ENCODE results near the gene MEIS2. TPM values are rescaled to one million over a fixed set of nuclear protein-coding genes. Genes with fewer than 3 reads are reported as not detected.
A peak's percentile ranks its signal among the peaks of the same experiment; 100 is the strongest.

The MEIS2 gene
- total and polyA plus RNA-seq, 12 donors = 36.2 to 139 (median 74.8) TPM

GRCh38 chr15:37094333-37094914, 5.9 kb downstream of the MEIS2 start:
- TF ChIP-seq POLR2A (IDR thresholded peaks at IDR 0.05) (no peak), CTCF (IDR thresholded peaks at IDR 0.05) (no peak)
- no peaks in the 10 kb centered on the region for H3K9me3 ChIP-seq (replicated peaks in 1 of 3)
- H3K27me3 ChIP-seq = no peaks in the 10 kb centered on the region
- peak in 3 of 7 donors; percentile 35 to 83 (median 43) for DNase-seq
- intact Hi-C loops (cut with DNase I) = loop anchor here in 1 of 2 donors (10.0 kb wide), 1 partner anchor 210 kb away; no protein-coding TSS in a partner anchor
- peaks cover 0 to 13% of the 10 kb centered on the region in 2 donors for H3K36me3 ChIP-seq (replicated peaks in 1 of 2)
- H3K27ac ChIP-seq = peak overlapping the region; percentile 42 to 98 (median 95)
- 21 to 29% (median 24%) methylated on average over 7 of the region's 7 CpGs for WGBS, 4 donors
- peaks cover 31 to 49% of the 10 kb centered on the region in 2 donors for H3K4me1 ChIP-seq (replicated peaks in 1 of 2)
- H3K4me3 ChIP-seq = peak overlapping the region in 1 of 4 donors; percentile 73

GRCh38 chr15:37093480-37094332, 6.6 kb downstream of the MEIS2 start:
- DNase-seq = peak in 3 of 7 donors; percentile 29 to 40 (median 34)
- Histone ChIP-seq H3K9me3 (replicated peaks in 1 of 3) (no peaks in the 10 kb centered on the region), H3K27ac (peak overlapping the region in 4 of 5 donors; percentile 42 to 98 (median 96)), H3K36me3 (replicated peaks in 1 of 2) (peaks cover 0 to 13% of the 10 kb centered on the region in 2 donors), H3K4me3 (peak overlapping the region in 1 of 4 donors; percentile 73), H3K27me3 (no peaks in the 10 kb centered on the region), H3K4me1 (replicated peaks in 1 of 2) (peaks cover 31 to 56% of the 10 kb centered on the region in 2 donors)
- intact Hi-C loops (cut with DNase I) = loop anchor here in 1 of 2 donors (10.0 kb wide), 1 partner anchor 209 kb away; no protein-coding TSS in a partner anchor
- 19 to 26% (median 21%) methylated on average over 11 of the region's 11 CpGs for WGBS, 4 donors
- TF ChIP-seq POLR2A (IDR thresholded peaks at IDR 0.05) (no peak), CTCF (IDR thresholded peaks at IDR 0.05) (no peak)

- Histone ChIP-seq H3K27me3 (no peaks in the 10 kb centered on the region), H3K27ac (peak overlapping the region in 1 of 5 donors; percentile 44), H3K4me3 (peak overlapping the region in 1 of 4 donors; percentile 41), H3K36me3 (replicated peaks in 1 of 2) (peaks cover 0 to 20% of the 10 kb centered on the region in 2 donors), H3K9me3 (replicated peaks in 1 of 3) (no peaks in the 10 kb centered on the region), H3K4me1 (replicated peaks in 1 of 2) (peaks cover 41 to 82% of the 10 kb centered on the region in 2 donors)
- no peak for DNase-seq
- WGBS, 4 donors = 36 to 49% (median 41%) methylated on average over 3 of the region's 3 CpGs
- TF ChIP-seq CTCF (IDR thresholded peaks at IDR 0.05) (no peak), POLR2A (IDR thresholded peaks at IDR 0.05) (no peak)
- intact Hi-C loops (cut with DNase I) = loop anchor here in 1 of 2 donors (10.0 kb wide), 1 partner anchor 206 kb away; no protein-coding TSS in a partner anchor
These were observed 9.7 kb downstream of the MEIS2 start for GRCh38 chr15:37090543-37091175.

GRCh38 chr15:37088436-37088835, 11.9 kb downstream of the MEIS2 start:
- Histone ChIP-seq H3K36me3 (replicated peaks in 1 of 2) (peaks cover 0 to 24% of the 10 kb centered on the region in 2 donors), H3K9me3 (replicated peaks in 1 of 3) (no peaks in the 10 kb centered on the region), H3K27me3 (no peaks in the 10 kb centered on the region), H3K27ac (no peak overlapping the region), H3K4me1 (replicated peaks in 1 of 2) (peaks cover 35 to 87% of the 10 kb centered on the region in 2 donors), H3K4me3 (no peak overlapping the region)
- TF ChIP-seq CTCF (IDR thresholded peaks at IDR 0.05) = no peak
- no peak for TF ChIP-seq POLR2A (IDR thresholded peaks at IDR 0.05)
- intact Hi-C loops (cut with DNase I) = no loop called here
- DNase-seq = no peak
- 68 to 74% (median 71%) methylated on average over 2 of the region's 2 CpGs for WGBS, 4 donors

Data from adrenal gland (tissue), 12 donors.